GM23338 (cell line): ENCODE data around the gene ORM1. TPM values are rescaled to one million over a fixed set of nuclear protein-coding genes. Genes with fewer than 3 reads are reported as not detected.
A peak's percentile ranks its signal among the peaks of the same experiment; 100 is the strongest.
"Not testable (repeated sequence)": the region's sequence is repeated elsewhere in the genome, so short reads cannot be mapped to it uniquely, and the experiment has no call there.

ENCODE experiments used
- ATAC-seq: fragments of 200-7000 bp; cut with Tn5 transposase; 3 replicates; pipeline ENCODE4 v1.9.1; 2020
- DNase-seq: peaks from one replicate; pipeline ENCODE4 v3.0.0-alpha.2; 2015; ENCODE audit warnings: low spot score
- H2AFZ ChIP-seq: fragments of 200-600 bp; sonication (generic); 2 replicates; pipeline ENCODE4 v1.8.0; 2016; ENCODE audit warnings: antibody characterized with exemption, mild to moderate bottlenecking, moderate library complexity
- H3F3A ChIP-seq: fragments of 200-600 bp; sonication (generic); replicated peaks from 2 replicates; pipeline ENCODE4 v1.8.0; 2017; ENCODE audit warnings: antibody characterized with exemption, mixed run types, low read depth
- H3K27ac ChIP-seq: fragments of 200-600 bp; sonication (generic); 2 replicates; pipeline ENCODE4 v1.6.1; 2016; ENCODE audit warnings: low read depth
- H3K27me3 ChIP-seq: fragments of 200-600 bp; sonication (generic); 2 replicates; pipeline ENCODE4 v1.8.0; 2016; ENCODE audit warnings: mild to moderate bottlenecking, mixed run types, moderate library complexity; ENCODE audit not compliant: insufficient read depth
- H3K36me3 ChIP-seq: fragments of 200-600 bp; sonication (generic); 2 replicates; pipeline ENCODE4 v1.8.0; 2016; ENCODE audit warnings: mild to moderate bottlenecking; ENCODE audit not compliant: insufficient read depth
- H3K4me1 ChIP-seq: fragments of 200-600 bp; sonication (generic); 2 replicates; pipeline ENCODE4 v1.8.0; 2016; ENCODE audit warnings: mild to moderate bottlenecking, moderate library complexity; ENCODE audit not compliant: insufficient read depth
- H3K4me2 ChIP-seq: fragments of 200-600 bp; sonication (generic); 2 replicates; pipeline ENCODE4 v1.7.1; 2017; ENCODE audit warnings: mixed run types
- H3K4me3 ChIP-seq: fragments of 200-600 bp; sonication (generic); 2 replicates; pipeline ENCODE4 v1.6.1; 2016; ENCODE audit warnings: mixed run types
- H3K79me2 ChIP-seq: fragments of 200-600 bp; sonication (generic); replicated peaks from 2 replicates; pipeline ENCODE4 v1.8.0; 2017; ENCODE audit warnings: mild to moderate bottlenecking; ENCODE audit not compliant: insufficient read depth
- H3K9me2 ChIP-seq: fragments of 200-600 bp; sonication (generic); 2 replicates; pipeline ENCODE4 v1.8.0; 2017; ENCODE audit not compliant: insufficient read depth
- H4K20me1 ChIP-seq: fragments of 200-600 bp; sonication (generic); replicated peaks from 2 replicates; pipeline ENCODE4 v1.8.0; 2017; ENCODE audit warnings: mild to moderate bottlenecking; ENCODE audit not compliant: insufficient read depth
- H3K27ac Mint-ChIP-seq: 2 replicates; pipeline ENCODE4 v1.8.0; 2020; ENCODE audit warnings: inconsistent platforms, mild to moderate bottlenecking, moderate library complexity, mixed read lengths
- H3K27me3 Mint-ChIP-seq: 3 replicates; pipeline ENCODE4 v1.8.0; 2022; ENCODE audit warnings: low read depth, mild to moderate bottlenecking, moderate library complexity, mixed read lengths, inconsistent platforms; ENCODE audit not compliant: insufficient read depth, poor library complexity
- H3K36me3 Mint-ChIP-seq: 3 replicates; pipeline ENCODE4 v1.8.0; 2021; ENCODE audit warnings: low read depth, mild to moderate bottlenecking, inconsistent platforms, moderate library complexity, mixed read lengths
- H3K4me1 Mint-ChIP-seq: 3 replicates; pipeline ENCODE4 v1.8.0; 2020; ENCODE audit warnings: mild to moderate bottlenecking, inconsistent platforms, mixed read lengths
- H3K4me3 Mint-ChIP-seq: 3 replicates; pipeline ENCODE4 v1.8.0; 2021; ENCODE audit warnings: moderate library complexity, mild to moderate bottlenecking, inconsistent platforms, mixed read lengths
- H3K9me3 Mint-ChIP-seq: 3 replicates; pipeline ENCODE4 v1.8.0; 2020; ENCODE audit warnings: moderate library complexity, mild to moderate bottlenecking, inconsistent platforms, mixed read lengths
- CREB1 ChIP-seq: fragments of 250-450 bp; sonication (Bioruptor Pico); IDR thresholded peaks from 2 replicates; pipeline ENCODE4 v1.5.0; 2020; ENCODE audit warnings: low read depth, mild to moderate bottlenecking, moderate library complexity
- EZH2 ChIP-seq: fragments of 200-600 bp; sonication (generic); IDR thresholded peaks from one replicate; pipeline ENCODE4 v1.8.0; 2017; ENCODE audit warnings: antibody characterized with exemption, mild to moderate bottlenecking, low read depth; ENCODE audit not compliant: unreplicated experiment
- EZH2phosphoT487 ChIP-seq: fragments of 200-600 bp; sonication (generic); IDR thresholded peaks from one replicate; pipeline ENCODE4 v1.8.1; 2018; ENCODE audit warnings: antibody characterized with exemption; ENCODE audit not compliant: unreplicated experiment
- JUNB ChIP-seq: IDR thresholded peaks from one replicate; pipeline ENCODE4 v1.6.1; 2016; ENCODE audit warnings: antibody characterized with exemption; ENCODE audit not compliant: unreplicated experiment
- NANOG ChIP-seq: IDR thresholded peaks from 2 replicates; pipeline ENCODE4 v1.6.1; 2016; ENCODE audit warnings: antibody characterized with exemption, borderline replicate concordance
- POLR2AphosphoS5 ChIP-seq: IDR thresholded peaks from 2 replicates; pipeline ENCODE4 v1.6.1; 2016; ENCODE audit warnings: antibody characterized with exemption, low read depth
- STAT1 ChIP-seq: IDR thresholded peaks from one replicate; pipeline ENCODE4 v1.6.1; 2016; ENCODE audit warnings: antibody characterized with exemption; ENCODE audit not compliant: unreplicated experiment
- ZNF114 ChIP-seq: fragments of 250-450 bp; sonication (Bioruptor Pico); IDR thresholded peaks from 2 replicates; pipeline ENCODE4 v1.5.0; 2020; ENCODE audit warnings: mild to moderate bottlenecking, moderate library complexity
- ZNF331 ChIP-seq: fragments of 250-450 bp; sonication (Bioruptor Pico); IDR thresholded peaks from 2 replicates; pipeline ENCODE4 v1.5.0; 2020; ENCODE audit warnings: low read depth, mild to moderate bottlenecking, moderate library complexity
- polyA plus RNA-seq: library from polyadenylated mRNA; unstranded; fragments of >200 nt; fragmentation: Nextera tagmentation; extraction: Ambion mirVana; gene quantifications from 2 replicates; pipeline ENCODE4 v1.2.1, GENCODE V29; 2016
- total RNA-seq: library from RNA; depleted of rRNA; stranded (reverse); fragments of >200 nt; shearing (Covaris generic); gene quantifications from 2 replicates; pipeline ENCODE4 v1.2.3, GENCODE V29; 2014
- TF ChIP-seq, protein P1 (sequence below), 2 experiments: fragments of 200-600 bp in 1 of 2; sonication (generic) in 1 of 2; conservative IDR thresholded peaks; 2 replicates each; pipeline versions ENCODE4 v1.5.1 to v1.6.1; 2016 to 2017; ENCODE audit warnings: antibody characterized with exemption in 2 of 2, low read depth in 2 of 2, mild to moderate bottlenecking in 2 of 2, moderate library complexity in 1 of 2
- TF ChIP-seq, protein P2 (sequence below): IDR thresholded peaks from 2 replicates; pipeline ENCODE4 v1.6.1; 2016; ENCODE audit warnings: antibody characterized with exemption

ORM1 gene
- total and polyA plus RNA-seq, 2 experiments from 2014 or later = not detected

DNA sequence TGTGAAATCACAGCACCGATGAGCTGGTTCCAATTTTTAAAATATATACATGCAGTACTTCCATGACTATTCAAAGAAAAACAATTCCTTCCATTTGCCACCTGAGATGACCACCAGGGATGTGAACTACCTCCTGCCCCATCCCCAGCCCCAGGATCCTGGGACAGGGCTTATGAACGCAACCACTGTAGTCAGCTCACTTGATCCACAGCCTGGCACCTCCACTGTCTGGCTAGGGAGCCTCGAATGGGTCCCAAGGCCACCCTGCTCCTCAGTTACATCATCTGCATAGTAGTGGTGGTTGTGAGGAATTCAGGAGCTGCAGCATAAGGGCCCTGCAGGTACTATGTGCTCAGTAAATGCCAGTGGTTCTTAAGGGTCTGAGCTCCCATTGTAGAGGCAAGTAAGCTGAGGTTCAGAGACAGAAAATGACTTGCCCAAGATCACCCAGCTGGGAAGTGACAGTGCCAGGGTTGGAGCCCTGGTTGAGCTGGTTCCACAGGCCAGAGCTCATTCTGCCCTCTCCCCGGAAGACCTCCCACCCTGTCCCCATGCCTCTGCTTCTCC is 9.7 kb downstream of the ORM1 start:
- peaks cover 28% of the 10 kb centered on the region for H3K36me3 Mint-ChIP-seq
- DNase-seq, H3F3A ChIP-seq, H3K27ac Mint-ChIP-seq, H3K4me2 ChIP-seq, H3K9me3 Mint-ChIP-seq, H3K4me1 Mint-ChIP-seq, H3K4me3 ChIP-seq, H3K79me2 ChIP-seq, H3K4me3 Mint-ChIP-seq, H3K27me3 ChIP-seq, H2AFZ ChIP-seq, H3K36me3 ChIP-seq, H3K27ac ChIP-seq, H3K4me1 ChIP-seq, H4K20me1 ChIP-seq, H3K9me2 ChIP-seq: not testable (repeated sequence)
- ATAC-seq = peak; percentile 32
- peaks cover 12% of the 10 kb centered on the region for H3K27me3 Mint-ChIP-seq

- peak; percentile 16; the same call in 1 of the 3 replicates for ATAC-seq
- H4K20me1 ChIP-seq = not testable (repeated sequence)
Measured at GRCh38 chr9:114333718-114334117, 10.8 kb downstream of the ORM1 start.

DNA sequence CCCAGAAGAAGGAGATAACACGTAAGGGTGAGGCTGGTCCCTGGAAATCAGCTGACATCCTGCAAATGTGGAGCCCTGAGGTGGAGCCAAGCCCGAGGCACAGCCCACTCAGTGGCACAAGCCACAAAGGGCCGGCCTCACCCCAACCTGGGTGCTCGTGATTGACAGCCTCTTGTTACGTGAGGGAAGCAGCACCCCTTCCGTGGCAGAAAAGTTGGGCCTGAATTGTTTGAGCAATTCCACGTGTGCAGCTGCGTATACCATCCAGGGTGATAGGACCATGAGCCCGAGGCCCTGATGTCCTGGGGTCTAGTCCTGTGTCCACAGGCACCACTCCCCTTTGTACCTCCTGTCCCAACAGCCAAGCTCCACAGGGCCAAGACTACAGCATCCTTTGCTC is 11.6 kb downstream of the ORM1 start:
- no peak overlapping the region for H3K4me2 ChIP-seq
- no peak overlapping the region for H2AFZ ChIP-seq
- peaks cover 6% of the 10 kb centered on the region for H3K4me1 Mint-ChIP-seq
- ATAC-seq = no peak
- 0 out of 3 replicates have a peak, but pooled peaks cover 6% of the 10 kb centered on the region for H3K9me3 Mint-ChIP-seq
- no peak for DNase-seq
- H3K79me2 ChIP-seq = no peaks in the 10 kb centered on the region
- H3K27me3 Mint-ChIP-seq = peaks cover 17% of the 10 kb centered on the region
- H3K27me3 ChIP-seq = no peaks in the 10 kb centered on the region
- TF ChIP-seq ZNF331 (CRISPR knock-in tag) (no peak), CREB1 (CRISPR knock-in tag) (no peak), STAT1 (no peak), EZH2phosphoT487 (no peak), EZH2 (no peak), ZNF114 (no peak)
- no peak overlapping the region for H3K4me3 Mint-ChIP-seq
- H3K27ac ChIP-seq = no peak overlapping the region
- no peaks in the 10 kb centered on the region for H3K9me2 ChIP-seq
- H3F3A ChIP-seq = 0 out of 2 replicates have a peak, but pooled peaks cover 4% of the 10 kb centered on the region
- no peaks in the 10 kb centered on the region for H3K36me3 ChIP-seq
- H3K36me3 Mint-ChIP-seq = peaks cover 45% of the 10 kb centered on the region
- H3K4me3 ChIP-seq = no peak overlapping the region
- no peaks in the 10 kb centered on the region for H4K20me1 ChIP-seq
- H3K4me1 ChIP-seq = no peaks in the 10 kb centered on the region
- H3K27ac Mint-ChIP-seq = no peak overlapping the region

More at GRCh38 chr9:114333718-114334117, 10.8 kb downstream of the ORM1 start:
- Mint-ChIP-seq H3K27me3 (peaks cover 12% of the 10 kb centered on the region), H3K36me3 (peaks cover 37% of the 10 kb centered on the region)
- not testable (repeated sequence) for H3K4me3 ChIP-seq, H3K4me1 Mint-ChIP-seq, H3K9me2 ChIP-seq, H3K27ac ChIP-seq, H3F3A ChIP-seq, DNase-seq, H3K4me2 ChIP-seq, H3K27ac Mint-ChIP-seq, H3K4me3 Mint-ChIP-seq, H3K27me3 ChIP-seq, H3K9me3 Mint-ChIP-seq, H2AFZ ChIP-seq, H3K79me2 ChIP-seq, H3K4me1 ChIP-seq, H3K36me3 ChIP-seq

GRCh38 chr9:114335745-114336144 is 12.8 kb downstream of the ORM1 start:
- Histone ChIP-seq H3K79me2 (no peaks in the 10 kb centered on the region), H2AFZ (no peak overlapping the region), H4K20me1 (no peaks in the 10 kb centered on the region), H3K4me3 (no peak overlapping the region), H3K36me3 (no peaks in the 10 kb centered on the region), H3K27me3 (no peaks in the 10 kb centered on the region), H3K9me2 (no peaks in the 10 kb centered on the region), H3K4me1 (no peaks in the 10 kb centered on the region), H3F3A (0 out of 2 replicates have a peak, but pooled peaks cover 4% of the 10 kb centered on the region), H3K4me2 (no peak overlapping the region), H3K27ac (no peak overlapping the region)
- Mint-ChIP-seq H3K36me3 (peaks cover 56% of the 10 kb centered on the region), H3K9me3 (0 out of 3 replicates have a peak, but pooled peaks cover 6% of the 10 kb centered on the region), H3K27ac (no peak overlapping the region), H3K4me1 (peaks cover 6% of the 10 kb centered on the region), H3K4me3 (no peak overlapping the region), H3K27me3 (peaks cover 16% of the 10 kb centered on the region)
- ATAC-seq (no peak), DNase-seq (no peak)
- no peak for TF ChIP-seq JUNB
- no peak for TF ChIP-seq ZNF114
- TF ChIP-seq EZH2 = no peak
- TF ChIP-seq, protein P1, sequence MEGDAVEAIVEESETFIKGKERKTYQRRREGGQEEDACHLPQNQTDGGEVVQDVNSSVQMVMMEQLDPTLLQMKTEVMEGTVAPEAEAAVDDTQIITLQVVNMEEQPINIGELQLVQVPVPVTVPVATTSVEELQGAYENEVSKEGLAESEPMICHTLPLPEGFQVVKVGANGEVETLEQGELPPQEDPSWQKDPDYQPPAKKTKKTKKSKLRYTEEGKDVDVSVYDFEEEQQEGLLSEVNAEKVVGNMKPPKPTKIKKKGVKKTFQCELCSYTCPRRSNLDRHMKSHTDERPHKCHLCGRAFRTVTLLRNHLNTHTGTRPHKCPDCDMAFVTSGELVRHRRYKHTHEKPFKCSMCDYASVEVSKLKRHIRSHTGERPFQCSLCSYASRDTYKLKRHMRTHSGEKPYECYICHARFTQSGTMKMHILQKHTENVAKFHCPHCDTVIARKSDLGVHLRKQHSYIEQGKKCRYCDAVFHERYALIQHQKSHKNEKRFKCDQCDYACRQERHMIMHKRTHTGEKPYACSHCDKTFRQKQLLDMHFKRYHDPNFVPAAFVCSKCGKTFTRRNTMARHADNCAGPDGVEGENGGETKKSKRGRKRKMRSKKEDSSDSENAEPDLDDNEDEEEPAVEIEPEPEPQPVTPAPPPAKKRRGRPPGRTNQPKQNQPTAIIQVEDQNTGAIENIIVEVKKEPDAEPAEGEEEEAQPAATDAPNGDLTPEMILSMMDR (conservative IDR thresholded peaks at IDR 0.05; ENCODE audit: low read depth in 2 of 2) = no peak
- TF ChIP-seq STAT1 = no peak
- no peak for TF ChIP-seq NANOG
- TF ChIP-seq POLR2AphosphoS5 = no peak
- TF ChIP-seq ZNF331 (CRISPR knock-in tag) = no peak
- TF ChIP-seq CREB1 (CRISPR knock-in tag) = no peak
- TF ChIP-seq, protein P2, sequence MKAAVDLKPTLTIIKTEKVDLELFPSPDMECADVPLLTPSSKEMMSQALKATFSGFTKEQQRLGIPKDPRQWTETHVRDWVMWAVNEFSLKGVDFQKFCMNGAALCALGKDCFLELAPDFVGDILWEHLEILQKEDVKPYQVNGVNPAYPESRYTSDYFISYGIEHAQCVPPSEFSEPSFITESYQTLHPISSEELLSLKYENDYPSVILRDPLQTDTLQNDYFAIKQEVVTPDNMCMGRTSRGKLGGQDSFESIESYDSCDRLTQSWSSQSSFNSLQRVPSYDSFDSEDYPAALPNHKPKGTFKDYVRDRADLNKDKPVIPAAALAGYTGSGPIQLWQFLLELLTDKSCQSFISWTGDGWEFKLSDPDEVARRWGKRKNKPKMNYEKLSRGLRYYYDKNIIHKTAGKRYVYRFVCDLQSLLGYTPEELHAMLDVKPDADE = no peak
- TF ChIP-seq EZH2phosphoT487 = no peak
